Epithelial cell of proximal tubule (primary cell): Measurements from ENCODE around the gene JARID2. TPM values are rescaled to one million over a fixed set of nuclear protein-coding genes. Genes with fewer than 3 reads are reported as not detected.

Experiments used
- DNase-seq: peaks from one replicate; pipeline ENCODE4 v3.0.0-alpha.2; 2011; ENCODE audit warnings: low read depth
- H3K4me3 ChIP-seq: 2 replicates; pipeline ENCODE4 v1.5.1; 2011; ENCODE audit warnings: low read depth, mild to moderate bottlenecking, low read length
- total RNA-seq: library from RNA; depleted of rRNA; stranded (reverse); fragments of >200 nt; gene quantifications from 2 replicates; pipeline ENCODE4 v1.2.3, GENCODE V29; 2015
- TF ChIP-seq, protein P1 (sequence below): conservative IDR thresholded peaks from 2 replicates; pipeline ENCODE4 v1.5.1; 2012; ENCODE audit warnings: low read depth, mild to moderate bottlenecking, low read length

JARID2 gene
- total RNA-seq, 1 donor from 2014 or later: 5.1 TPM

DNA sequence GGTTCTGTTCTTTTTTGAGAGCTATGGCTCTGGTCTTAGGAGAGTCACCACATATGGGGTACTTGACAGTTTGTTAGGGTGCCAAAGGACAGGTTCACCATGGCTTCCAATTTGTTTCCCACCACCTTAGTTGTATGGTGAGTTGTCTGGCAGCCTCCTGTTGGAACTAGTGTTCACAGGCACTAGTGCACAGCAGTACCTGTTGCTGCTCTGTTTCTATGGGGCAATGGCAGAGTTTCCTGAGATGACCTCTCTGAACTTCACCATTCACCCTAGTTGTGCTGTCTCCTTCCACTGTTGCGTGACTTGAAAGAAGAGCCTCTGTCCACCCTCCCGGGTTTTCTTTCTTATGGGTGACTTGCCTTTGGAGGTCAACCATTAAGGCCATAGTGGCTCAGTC lies 129.1 kb downstream of the JARID2 start:
- DNase-seq: no peak
- TF ChIP-seq, protein P1, sequence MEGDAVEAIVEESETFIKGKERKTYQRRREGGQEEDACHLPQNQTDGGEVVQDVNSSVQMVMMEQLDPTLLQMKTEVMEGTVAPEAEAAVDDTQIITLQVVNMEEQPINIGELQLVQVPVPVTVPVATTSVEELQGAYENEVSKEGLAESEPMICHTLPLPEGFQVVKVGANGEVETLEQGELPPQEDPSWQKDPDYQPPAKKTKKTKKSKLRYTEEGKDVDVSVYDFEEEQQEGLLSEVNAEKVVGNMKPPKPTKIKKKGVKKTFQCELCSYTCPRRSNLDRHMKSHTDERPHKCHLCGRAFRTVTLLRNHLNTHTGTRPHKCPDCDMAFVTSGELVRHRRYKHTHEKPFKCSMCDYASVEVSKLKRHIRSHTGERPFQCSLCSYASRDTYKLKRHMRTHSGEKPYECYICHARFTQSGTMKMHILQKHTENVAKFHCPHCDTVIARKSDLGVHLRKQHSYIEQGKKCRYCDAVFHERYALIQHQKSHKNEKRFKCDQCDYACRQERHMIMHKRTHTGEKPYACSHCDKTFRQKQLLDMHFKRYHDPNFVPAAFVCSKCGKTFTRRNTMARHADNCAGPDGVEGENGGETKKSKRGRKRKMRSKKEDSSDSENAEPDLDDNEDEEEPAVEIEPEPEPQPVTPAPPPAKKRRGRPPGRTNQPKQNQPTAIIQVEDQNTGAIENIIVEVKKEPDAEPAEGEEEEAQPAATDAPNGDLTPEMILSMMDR: no peak
- no peak overlapping the region for H3K4me3 ChIP-seq

GRCh38 chr6:15375638-15376290 lies 129.9 kb downstream of the JARID2 start:
- no peak overlapping the region for H3K4me3 ChIP-seq
- DNase-seq: no peak
- TF ChIP-seq, protein P1: no peak

- no peak for DNase-seq
- no peak overlapping the region for H3K4me3 ChIP-seq
- TF ChIP-seq, protein P1: no peak
Measured at GRCh38 chr6:15376900-15377487, 131.1 kb downstream of the JARID2 start.

GRCh38 chr6:15378272-15378671 lies 132.4 kb downstream of the JARID2 start:
- TF ChIP-seq, protein P1: no peak
- no peak overlapping the region for H3K4me3 ChIP-seq
- DNase-seq: no peak

- H3K4me3 ChIP-seq: no peak overlapping the region
- TF ChIP-seq, protein P1: no peak
- no peak for DNase-seq
Measured at GRCh38 chr6:15378866-15379265, 133.0 kb downstream of the JARID2 start.

DNA sequence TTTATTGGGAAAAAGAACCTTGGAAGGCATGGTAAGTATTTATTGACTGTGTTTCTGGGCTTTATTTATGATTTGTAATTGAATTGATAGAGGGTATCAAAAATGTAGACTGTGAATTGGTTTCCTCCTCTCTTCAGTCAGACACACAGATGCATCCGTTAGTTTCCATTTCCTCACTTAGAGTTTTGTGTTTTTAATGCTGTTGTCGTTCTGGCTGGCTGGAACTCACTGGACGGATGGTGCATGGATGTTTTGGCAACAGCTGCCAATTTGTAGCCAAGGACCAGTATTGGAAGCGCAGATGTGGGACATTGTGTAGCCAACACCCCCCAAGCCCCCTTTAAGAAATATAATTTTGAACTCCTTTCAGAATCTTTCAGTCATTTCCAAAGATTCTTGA lies 134.5 kb downstream of the JARID2 start:
- TF ChIP-seq, protein P1: no peak
- H3K4me3 ChIP-seq: no peak overlapping the region
- DNase-seq: no peak

DNA sequence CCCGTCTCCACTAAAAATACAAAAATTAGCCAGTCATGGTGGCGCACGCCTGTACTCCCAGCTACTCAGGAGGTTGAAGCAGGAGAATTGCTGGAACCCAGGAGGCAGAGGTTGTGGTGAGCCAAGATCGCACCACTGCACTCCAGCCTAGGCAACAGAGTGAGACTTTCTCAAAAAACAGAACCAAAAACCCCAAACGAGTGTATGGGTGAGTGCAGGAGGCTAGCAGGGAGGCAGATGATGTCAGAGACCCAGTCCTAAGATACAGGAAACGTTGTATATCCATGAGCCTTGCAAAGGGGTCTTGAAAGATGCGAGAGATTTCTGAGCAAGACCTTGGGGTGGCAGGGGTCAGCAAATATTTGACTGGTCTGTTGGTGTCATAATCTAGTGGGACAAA lies 136.2 kb downstream of the JARID2 start:
- H3K4me3 ChIP-seq: no peak overlapping the region
- TF ChIP-seq, protein P1: no peak
- DNase-seq: no peak
